GM19099 (cell line): Measurements from ENCODE around the gene CLSTN2.

ENCODE experiments used
- POLR2A ChIP-seq: IDR thresholded peaks from 3 replicates; pipeline ENCODE4 v1.6.1; 2011; ENCODE audit warnings: low read depth; ENCODE audit not compliant: insufficient read length; ENCODE audit errors: extremely low read depth

CLSTN2 gene

DNA sequence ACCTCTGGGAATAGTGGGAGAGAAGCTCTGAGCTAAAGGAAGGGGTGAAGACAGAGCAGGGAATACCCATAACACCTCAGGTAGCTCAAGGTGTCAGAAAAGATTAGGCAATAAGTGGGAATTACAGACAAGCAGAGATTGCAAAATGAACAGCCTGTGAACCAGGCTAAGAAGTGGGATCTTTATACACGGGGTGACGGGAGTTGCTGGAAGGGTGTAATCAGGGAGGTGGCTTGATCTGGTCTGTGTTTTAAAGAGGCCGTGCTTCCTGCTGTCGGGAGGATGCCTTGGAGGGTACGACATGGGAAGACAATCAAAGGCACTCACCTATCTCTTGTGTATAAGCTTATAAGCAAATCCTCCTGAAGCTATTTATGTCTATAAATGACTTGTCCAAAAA, 216.3 kb downstream of the CLSTN2 start:
- no peak for TF ChIP-seq POLR2A

DNA sequence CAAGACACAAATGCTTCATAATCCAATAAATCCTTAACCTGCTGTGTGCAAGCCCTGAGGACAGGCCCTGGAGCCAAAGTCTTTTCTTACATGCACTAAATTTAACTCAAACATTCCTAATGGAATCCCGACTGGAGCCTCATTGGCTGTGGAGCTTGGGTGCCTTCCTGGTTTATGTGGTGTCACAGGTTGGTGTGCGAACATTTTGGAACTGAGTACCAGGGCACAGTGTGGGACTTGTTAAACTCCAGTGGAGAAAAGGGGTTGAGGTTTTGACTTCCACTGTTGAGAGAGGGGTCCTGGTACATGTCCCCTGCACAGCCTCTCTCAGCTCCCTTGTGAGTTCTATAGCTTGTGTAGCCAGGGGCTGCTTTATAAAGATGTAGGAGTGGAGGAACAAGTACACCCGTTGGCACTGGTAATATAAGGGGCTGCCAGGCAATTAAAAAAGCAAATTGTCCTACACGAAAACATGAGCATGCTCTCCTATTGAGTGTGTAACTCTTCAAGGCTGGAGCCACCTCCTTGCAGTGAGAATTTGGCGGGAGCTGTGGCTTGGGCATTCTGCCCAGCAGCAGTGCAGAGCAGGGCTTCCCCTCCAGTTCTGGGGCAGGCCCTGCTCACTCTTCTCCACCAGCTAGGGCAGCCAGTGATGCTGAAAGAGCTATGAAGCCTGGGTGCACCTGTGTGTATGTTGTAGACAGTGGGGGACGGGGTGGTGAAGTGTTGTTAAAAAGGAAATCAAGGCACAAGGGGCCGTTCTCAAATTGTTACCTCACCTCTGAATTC, 218.1 kb downstream of the CLSTN2 start:
- TF ChIP-seq POLR2A = no peak

GRCh38 chr3:140153736-140154135, 218.8 kb downstream of the CLSTN2 start:
- no peak for TF ChIP-seq POLR2A

GRCh38 chr3:140157161-140157560, 222.2 kb downstream of the CLSTN2 start:
- no peak for TF ChIP-seq POLR2A

DNA sequence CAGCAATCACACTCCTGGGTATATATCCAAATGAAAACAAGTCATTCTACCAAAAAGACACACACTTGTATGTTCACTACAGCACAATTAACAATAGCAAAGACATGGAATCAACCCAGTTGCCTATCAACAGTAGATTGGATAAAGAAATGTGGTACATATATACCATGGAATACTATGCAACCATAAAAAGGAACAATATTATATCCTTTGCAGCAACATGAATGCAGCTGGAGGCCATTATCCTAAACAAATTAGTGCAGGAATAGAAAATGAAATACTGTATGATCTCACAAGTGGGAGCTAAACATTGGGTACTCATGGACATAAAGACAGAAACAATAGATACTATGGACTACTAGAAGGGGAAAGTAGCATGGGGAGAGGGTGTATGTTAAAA, 224.7 kb downstream of the CLSTN2 start:
- TF ChIP-seq POLR2A = no peak

- TF ChIP-seq POLR2A = no peak
Observed at GRCh38 chr3:140160553-140160952, 225.6 kb downstream of the CLSTN2 start.

DNA sequence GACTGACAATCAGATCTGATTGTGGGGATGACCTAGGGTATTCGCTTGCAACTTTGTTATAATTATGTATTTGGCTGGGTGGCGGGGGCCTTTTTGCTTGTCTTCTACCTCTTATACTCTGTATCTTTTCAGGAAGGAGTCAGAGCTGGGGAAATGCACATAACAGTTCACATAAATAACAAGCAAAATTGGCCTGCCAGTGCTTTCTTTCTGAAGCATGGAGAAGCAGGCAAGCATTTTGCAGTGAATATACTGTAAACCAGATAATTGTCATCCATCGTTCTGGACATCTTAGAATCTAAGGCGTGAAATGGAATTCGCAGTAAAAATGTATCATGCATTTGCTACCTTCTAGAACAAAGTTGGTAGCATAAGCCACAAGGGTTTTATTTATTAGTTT, 227.6 kb downstream of the CLSTN2 start:
- TF ChIP-seq POLR2A = no peak

- TF ChIP-seq POLR2A = no peak
Observed at GRCh38 chr3:140163159-140163763, 228.3 kb downstream of the CLSTN2 start.

GRCh38 chr3:140164156-140164555, 229.2 kb downstream of the CLSTN2 start:
- no peak for TF ChIP-seq POLR2A

GRCh38 chr3:140164922-140165590, 230.1 kb downstream of the CLSTN2 start:
- no peak for TF ChIP-seq POLR2A

- no peak for TF ChIP-seq POLR2A
Observed at GRCh38 chr3:140165781-140166180, 230.8 kb downstream of the CLSTN2 start.

DNA sequence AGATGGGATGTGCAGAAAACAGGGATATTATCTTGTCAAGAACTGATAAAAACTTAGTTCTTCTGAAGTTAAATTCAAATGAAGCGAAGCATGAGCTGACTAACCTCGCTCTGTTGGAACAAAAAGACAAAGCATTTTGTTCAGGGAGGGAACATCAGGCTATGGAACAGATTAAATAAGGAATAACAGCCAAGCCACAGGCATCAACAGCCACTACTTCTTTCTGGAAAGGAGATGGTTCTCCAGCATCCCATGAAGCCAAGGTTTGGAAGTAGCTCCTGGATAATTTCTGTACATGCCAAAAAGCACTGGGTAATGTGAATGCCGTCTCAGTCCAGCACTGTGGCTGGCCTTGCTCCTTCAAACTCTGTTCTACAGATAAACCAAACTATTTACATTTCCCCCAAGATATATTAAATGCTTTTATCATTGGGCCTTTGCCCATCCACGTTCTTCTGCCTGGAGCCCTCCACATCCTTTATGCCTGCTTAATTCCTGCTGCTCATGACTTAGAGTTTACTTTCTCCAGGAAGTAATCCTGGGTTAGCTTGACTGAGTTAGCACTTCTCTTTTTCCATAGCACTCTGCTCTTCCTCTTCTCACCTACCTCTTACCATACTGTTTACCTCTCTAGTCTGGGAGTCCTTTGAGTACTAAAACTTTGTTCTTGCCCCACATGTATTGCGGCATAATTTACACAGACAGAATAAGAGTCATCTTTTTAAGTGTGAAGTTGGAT, 232.0 kb downstream of the CLSTN2 start:
- no peak for TF ChIP-seq POLR2A

- TF ChIP-seq POLR2A = no peak
Observed at GRCh38 chr3:140167600-140168281, 232.8 kb downstream of the CLSTN2 start.

GRCh38 chr3:140170612-140171011, 235.6 kb downstream of the CLSTN2 start:
- no peak for TF ChIP-seq POLR2A

GRCh38 chr3:140176526-140176925, 241.5 kb downstream of the CLSTN2 start:
- TF ChIP-seq POLR2A = no peak
